Measurements from ENCODE around the gene OOSP1.
"Not testable (repeated sequence)": the region's sequence is repeated elsewhere in the genome, so short reads cannot be mapped to it uniquely, and the experiment has no call there.

Gene OOSP1

GRCh38 chr11:59960502-59961381, 22.5 kb downstream of the OOSP1 start:
- no peak for DNase-seq (ENCODE audit: low spot score)

- no peak for DNase-seq (ENCODE audit: low spot score)
Observed at GRCh38 chr11:59962107-59962482, 23.9 kb downstream of the OOSP1 start.

- DNase-seq (ENCODE audit: low spot score): no peak
Observed at GRCh38 chr11:59963733-59964132, 25.5 kb downstream of the OOSP1 start, which contains the start of gene OOSP4A. Gene OOSP4A, plus strand, starts transcription at chr11:59964033. Its CDS starts 0 bp downstream, at chr11:59964033.

- DNase-seq (ENCODE audit: low spot score): no peak
Observed at GRCh38 chr11:59965424-59965823, 27.2 kb downstream of the OOSP1 start.

GRCh38 chr11:59966201-59966600, 28.0 kb downstream of the OOSP1 start:
- DNase-seq (ENCODE audit: low spot score): no peak

GRCh38 chr11:59967677-59968394, 29.6 kb downstream of the OOSP1 start:
- no peak for DNase-seq (ENCODE audit: low spot score)

- no peak for DNase-seq (ENCODE audit: low spot score)
Observed at GRCh38 chr11:59968395-59968783, 30.2 kb downstream of the OOSP1 start.

- no peak for DNase-seq (ENCODE audit: low spot score)
Observed at GRCh38 chr11:59973097-59973496, 34.9 kb downstream of the OOSP1 start.

- DNase-seq (ENCODE audit: low spot score): no peak
Observed at GRCh38 chr11:59981106-59981770, 43.0 kb downstream of the OOSP1 start.

GRCh38 chr11:59982037-59982436, 43.8 kb downstream of the OOSP1 start:
- DNase-seq (ENCODE audit: low spot score): not testable (repeated sequence)

- DNase-seq (ENCODE audit: low spot score): no peak
Observed at GRCh38 chr11:59983212-59983611, 45.0 kb downstream of the OOSP1 start.

- no peak for DNase-seq (ENCODE audit: low spot score)
Observed at GRCh38 chr11:59984368-59984767, 46.1 kb downstream of the OOSP1 start.

- no peak for DNase-seq (ENCODE audit: low spot score)
Observed at GRCh38 chr11:59990421-59990820, 52.2 kb downstream of the OOSP1 start.

GRCh38 chr11:59992425-59992824, 54.2 kb downstream of the OOSP1 start:
- DNase-seq (ENCODE audit: low spot score): no peak

- DNase-seq (ENCODE audit: low spot score): no peak
Observed at GRCh38 chr11:59997800-59998199, 59.6 kb downstream of the OOSP1 start.

- DNase-seq (ENCODE audit: low spot score): no peak
Observed at GRCh38 chr11:59999691-60000090, 61.5 kb downstream of the OOSP1 start.

GRCh38 chr11:60003729-60004128, 65.5 kb downstream of the OOSP1 start:
- no peak for DNase-seq (ENCODE audit: low spot score)

- DNase-seq (ENCODE audit: low spot score): no peak
Observed at GRCh38 chr11:60005360-60005759, 67.1 kb downstream of the OOSP1 start.
